ENCODE results near the gene PPP1R12C.
"Not testable (repeated sequence)": the region's sequence is repeated elsewhere in the genome, so short reads cannot be mapped to it uniquely, and the experiment has no call there.

The PPP1R12C gene

DNA sequence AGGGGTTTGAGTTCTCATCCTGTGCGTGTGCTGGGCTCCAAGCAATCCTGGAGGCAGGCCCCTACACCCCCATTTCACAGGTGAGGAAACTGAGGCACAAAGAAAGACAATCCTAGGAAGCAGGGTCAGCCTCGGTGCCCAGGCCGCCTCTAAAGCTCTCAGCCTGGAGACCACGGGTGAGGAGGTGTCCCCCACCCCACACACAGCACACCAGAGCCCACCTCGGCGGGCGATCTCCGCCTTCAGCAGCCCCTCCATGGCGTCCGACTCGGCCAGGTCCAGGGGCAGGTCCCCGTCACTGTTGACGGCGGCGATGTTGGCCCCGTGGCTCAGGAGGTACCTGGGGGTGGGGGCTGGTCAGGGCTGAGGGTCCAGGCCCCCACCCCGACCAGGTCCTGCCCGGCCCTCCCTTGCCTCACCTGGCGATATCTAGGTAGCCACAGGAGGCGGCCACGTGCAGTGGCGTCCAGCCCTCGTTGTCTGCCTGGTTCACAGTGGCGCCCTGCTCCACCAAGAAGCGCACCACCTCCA lies 5.1 kb downstream of the PPP1R12C start:
- DNase-seq (ENCODE audit: low read depth in 2 of 2) = no peak

DNA sequence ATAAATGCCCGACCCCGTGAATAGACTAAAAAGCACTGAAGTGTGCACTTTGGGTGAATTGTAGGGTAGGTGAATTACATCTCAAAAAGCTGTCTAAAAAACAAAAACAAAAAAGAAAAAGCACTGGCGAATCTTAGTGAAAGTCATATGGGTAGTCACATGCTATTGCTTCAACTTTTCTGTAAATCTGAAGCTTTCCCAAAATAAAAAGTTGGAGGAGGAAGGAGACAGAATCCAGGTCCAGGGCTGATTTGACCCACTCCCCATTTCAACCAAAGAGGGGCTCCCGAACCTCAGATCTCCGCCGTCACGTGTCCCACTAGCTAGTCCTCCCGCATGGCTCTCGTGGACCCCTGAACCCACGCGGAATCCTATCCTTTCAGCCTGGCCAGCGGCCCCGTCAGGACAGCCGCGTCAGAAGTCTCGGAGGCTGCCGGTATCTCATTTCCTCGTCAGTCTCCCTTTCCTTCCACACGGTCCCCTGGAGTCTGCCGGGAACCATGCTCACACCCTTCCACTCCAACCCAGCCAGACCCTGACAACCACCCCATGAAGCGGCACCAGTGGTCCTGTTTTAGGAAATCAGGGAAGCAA lies 6.1 kb downstream of the PPP1R12C start:
- DNase-seq (ENCODE audit: low read depth in 2 of 2) = no peak

DNA sequence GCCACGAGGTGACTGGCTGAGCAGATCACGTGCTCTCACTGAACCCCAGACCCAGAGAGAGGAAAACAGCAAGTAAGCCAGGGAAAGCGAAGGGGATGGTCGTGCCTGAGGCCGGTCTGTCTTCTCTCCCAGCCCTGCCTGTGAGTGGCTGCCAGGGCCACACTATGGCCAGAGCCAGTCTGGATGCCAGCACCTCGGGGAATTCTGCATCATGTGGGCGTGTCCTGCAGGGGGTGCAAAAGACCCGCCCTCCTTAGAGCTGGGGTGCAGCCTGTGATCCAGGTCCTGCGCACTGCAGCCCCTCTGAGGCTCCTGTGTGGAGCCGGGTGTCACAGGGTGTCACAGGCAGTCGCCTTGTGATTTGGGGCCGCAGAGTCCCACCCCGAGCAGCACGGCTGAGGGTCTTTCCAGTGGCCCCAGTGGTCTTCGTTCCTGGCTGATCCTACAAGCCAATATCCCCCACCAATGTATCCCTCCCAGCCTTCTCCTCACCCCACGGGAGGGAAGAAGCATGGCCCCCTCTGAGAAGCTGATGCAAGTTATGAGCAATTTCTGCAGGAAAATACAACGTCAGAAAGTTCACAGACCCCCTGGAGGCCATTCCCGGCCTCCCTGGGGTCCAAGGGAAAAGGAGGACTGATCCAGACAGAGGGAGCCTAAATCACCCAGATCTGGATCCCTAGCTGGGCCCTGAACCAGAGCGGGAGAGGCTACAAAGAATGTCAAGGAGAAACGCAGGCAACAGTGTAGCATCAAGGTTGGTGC lies 7.7 kb downstream of the PPP1R12C start:
- no peak for DNase-seq (ENCODE audit: low read depth in 2 of 2)

DNA sequence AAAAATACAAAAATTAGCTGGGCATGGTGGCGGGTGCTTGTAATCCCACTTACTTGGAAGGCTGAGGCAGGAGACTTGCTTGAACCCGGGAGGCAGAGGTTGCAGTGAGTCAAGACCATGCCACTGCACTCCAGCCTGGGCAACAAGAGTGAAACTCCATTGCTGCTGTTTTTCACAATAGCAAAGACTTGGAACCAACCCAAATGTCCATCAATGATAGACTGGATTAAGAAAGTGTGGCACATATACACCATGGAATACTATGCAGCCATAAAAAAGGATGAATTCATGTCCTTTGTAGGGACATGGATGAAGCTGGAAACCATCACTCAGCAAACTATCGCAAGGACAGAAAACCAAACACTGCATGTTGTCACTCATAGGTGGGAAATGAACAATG lies 10.2 kb downstream of the PPP1R12C start:
- DNase-seq (ENCODE audit: low read depth in 2 of 2) = not testable (repeated sequence)

DNA sequence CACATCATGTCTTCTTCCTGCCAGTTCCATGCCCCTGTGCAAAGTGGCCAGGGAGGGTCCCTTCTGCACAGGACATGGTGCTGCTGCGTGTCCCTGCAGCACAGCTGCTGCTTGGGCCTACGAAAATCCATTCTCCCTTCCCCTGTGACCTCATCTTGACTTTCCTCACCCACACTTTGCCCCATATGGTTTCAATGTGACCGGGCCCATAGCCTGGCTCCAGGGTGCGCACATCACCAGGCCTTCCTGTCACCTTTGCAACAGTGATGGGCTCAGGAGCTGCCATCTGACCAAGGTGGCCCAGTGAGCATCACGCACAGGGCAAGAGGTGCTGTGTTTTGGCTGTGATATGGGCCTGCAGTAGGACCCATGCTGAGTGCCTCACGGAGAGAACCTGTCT lies 10.8 kb downstream of the PPP1R12C start:
- no peak for DNase-seq (ENCODE audit: low read depth in 2 of 2)

DNA sequence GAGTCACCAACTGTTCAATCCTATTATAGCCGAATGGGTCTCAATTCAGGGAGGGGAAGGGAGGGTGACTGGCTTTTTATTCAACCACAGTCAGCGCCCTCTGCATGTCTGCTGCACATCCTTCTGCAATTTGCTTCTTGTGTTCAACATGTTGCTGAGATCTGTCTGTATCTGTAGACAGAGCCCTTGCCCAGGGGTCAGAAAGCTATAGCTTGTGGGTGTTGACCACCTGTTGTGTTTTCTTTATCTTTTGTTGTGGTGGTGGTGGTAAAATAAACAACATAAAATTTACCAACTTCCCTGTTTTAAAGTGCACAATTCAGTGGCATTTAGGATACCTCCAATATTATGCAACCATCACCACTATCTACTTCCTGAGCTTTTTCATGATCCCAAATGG lies 12.2 kb downstream of the PPP1R12C start:
- DNase-seq (ENCODE audit: low read depth in 2 of 2) = no peak

DNA sequence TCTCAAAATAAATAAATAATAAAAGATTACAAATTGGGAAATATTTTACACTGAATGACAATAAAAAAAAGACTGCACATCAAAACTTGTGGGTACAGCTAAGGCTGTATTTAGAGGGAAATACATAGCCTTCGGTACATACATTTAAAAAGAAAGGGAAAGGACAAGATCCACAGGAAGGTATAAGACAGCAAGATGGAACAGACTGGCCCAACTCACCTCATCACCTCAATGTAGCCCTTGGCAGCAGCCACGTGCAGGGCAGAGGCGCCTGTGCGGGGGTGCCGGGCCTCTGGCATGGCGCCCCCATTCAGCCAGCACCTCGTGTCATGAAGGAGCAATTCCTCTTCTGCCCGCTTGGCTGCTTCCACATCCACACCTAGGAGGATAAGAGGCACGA lies 14.2 kb downstream of the PPP1R12C start:
- no peak for DNase-seq (ENCODE audit: low read depth in 2 of 2)

DNA sequence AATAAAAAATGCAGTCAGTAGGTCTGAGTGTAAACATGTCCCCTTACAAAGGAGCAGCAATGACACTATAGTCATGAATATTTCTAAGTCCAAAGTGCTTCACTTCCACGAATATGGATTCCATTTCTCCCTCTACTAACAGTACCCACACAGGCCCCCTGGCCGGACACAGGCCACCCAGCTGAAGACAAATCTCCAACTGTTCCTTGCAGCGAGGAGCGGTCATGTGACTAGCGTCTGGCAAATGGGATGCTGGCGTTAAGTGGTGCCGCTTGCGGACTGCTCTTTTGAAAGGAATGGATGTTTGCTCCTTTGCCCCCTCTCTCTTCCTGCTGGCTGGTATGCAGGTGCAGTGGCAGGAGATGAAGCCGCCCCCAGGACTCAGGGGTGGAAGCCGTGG lies 16.2 kb downstream of the PPP1R12C start:
- DNase-seq (ENCODE audit: low read depth in 2 of 2) = no peak

DNA sequence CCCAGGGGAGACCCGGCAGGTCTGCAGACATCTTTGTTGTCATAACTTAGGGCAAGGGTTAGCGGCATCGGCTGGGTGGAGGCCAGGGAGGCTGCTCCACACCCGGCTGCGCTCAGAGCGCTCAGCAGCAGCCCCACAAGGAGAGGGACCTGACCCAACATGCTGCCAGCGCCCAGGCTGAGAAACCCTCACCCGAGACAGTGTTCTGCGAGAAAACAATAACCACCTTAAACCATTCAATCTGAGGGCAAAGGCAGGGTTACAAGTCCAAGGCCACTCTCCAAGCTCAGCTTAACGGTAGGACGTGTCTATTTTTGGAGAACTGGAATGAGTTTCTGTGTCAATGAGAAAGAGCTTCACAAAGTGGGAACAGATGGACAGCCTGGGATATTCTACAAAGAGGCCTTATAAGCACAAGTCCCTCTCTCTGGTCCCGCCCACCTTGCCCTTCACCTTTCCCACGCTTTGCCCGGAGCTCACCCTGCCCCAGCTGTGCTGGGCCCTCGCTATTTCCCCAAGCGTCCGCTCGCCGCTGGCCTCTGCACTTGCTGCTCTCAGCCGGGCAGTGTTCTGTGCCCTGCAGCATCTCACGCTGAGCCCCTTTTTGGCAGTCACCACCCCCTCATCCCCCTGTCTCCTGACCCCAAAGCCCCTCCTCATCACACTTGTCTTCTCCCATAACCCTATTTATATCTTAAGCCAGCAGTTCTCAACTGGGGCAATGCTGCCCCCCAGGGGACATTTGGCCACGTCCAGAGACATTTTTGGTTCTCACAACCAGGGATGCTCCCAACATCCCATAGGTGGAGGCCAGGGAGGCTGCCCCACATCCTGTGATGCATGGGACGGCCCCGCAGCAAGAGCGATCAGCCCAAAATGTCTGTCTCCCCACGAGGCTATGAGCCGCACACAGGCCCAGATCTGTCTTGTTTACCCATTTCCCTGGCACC lies 17.6 kb downstream of the PPP1R12C start:
- no peak for DNase-seq (ENCODE audit: low read depth in 2 of 2)

DNA sequence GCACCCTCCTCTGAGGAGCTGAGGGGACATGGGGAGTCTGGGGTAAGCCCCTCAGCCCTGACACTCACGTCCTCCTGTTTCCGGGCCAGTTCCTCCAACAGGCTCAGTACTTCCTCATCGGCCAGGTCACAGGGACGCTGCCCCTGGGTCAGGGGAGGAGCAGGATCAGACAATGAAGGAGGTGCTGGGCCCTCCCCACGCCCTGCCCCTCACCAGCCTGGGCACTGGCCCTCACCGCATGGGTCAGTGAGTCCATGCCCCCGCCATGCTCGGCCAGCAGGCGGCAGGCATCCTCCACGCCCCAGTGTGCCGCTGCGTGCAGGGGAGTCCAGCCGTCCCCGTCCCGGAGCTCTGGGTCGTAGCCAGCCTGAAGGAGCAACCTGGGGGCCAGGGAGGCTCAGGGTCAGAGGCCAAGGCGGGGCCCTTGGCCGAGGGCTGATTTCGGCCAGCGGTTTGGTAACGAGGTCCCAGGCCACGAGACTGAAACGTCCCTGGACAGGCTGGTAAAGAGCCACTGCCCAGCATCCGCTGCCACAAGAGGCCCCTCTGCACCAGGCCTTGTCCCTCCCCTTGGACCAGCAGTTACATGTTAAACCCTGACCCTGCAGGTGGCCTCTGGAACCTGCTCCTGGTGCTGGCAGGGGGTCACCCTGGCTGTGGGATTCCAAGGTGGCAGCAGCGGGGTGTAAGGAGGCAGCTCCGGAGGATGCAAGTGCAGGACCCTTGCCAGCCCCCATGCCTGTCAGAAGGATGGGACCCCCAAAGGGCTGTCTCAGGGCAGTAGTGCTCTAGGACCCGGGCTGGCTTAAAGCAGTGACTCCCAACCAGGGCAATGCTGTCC lies 18.5 kb downstream of the PPP1R12C start:
- DNase-seq (ENCODE audit: low read depth in 2 of 2) = no peak

DNA sequence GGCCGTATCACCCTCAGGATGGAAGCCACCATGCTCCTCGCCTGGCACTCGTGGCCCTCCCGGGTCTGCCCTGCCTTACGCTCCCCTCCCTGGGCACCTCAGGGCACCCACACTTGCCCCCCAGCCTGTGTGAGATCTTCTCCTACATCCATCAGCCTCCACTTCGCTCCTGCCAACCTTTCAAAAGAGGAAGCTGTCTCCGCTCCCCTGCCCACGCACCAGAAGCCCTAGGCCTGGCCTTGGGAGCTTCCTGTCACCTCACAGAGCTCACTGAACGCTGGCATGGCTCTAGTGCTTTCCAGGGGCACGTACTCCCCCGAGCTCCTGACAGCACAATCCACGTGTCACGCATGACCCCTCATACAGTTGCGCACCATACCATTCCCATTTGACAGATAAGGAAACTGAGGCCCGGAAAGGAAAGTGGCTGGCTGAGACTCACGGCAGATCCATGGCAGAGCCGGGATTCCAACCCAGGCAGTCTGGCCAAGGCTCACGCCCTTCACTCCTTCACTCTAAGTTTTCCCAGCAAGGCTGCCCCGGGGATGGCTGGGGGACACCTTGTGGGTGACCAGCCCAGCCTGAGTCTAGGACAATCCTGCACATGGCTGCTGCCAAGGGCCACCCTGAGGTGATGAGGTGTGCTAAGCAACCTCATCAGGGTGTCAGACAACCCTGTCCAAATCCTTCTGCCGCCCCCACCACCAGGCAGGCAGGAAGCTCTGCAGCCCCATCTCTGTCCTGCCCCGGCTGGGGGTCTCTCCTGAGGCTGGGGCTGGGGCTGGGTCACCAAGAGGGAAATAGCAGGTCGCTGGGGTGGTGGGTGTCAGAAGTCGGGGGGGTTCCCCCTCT lies 19.3 kb downstream of the PPP1R12C start:
- no peak for DNase-seq (ENCODE audit: low read depth in 2 of 2)

DNA sequence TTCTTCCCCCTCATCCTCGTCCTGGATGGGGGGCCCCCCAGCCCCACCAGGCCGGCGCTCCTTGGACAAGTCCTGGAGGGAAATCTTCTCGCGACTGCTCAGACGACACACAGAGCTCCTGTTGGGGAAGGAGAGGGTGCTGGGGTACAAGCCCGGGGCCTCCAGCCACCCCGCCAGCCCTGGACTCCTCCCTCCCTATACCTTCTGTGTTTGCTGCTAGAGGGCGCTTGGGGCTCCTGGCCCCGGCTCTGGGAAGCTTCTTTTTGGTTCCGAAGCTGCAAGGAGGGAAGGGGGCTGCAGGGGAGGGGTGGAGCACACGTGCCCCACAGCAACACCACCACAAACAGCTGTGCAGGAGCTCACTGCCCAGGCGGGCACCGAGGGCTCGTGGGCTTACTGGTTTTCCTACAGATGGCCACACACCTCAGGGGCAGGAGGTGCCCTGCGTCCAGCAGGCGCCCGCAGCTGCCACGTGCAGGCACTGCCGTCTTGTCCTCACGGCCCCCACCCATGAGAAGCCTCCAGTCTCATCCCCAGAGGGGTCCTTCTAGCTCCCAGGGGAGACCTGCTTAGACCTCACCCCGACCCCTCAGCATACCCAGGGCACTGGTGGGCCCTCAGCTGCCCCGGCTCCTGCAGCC lies 21.3 kb downstream of the PPP1R12C start:
- DNase-seq (ENCODE audit: low read depth in 2 of 2) = no peak

DNA sequence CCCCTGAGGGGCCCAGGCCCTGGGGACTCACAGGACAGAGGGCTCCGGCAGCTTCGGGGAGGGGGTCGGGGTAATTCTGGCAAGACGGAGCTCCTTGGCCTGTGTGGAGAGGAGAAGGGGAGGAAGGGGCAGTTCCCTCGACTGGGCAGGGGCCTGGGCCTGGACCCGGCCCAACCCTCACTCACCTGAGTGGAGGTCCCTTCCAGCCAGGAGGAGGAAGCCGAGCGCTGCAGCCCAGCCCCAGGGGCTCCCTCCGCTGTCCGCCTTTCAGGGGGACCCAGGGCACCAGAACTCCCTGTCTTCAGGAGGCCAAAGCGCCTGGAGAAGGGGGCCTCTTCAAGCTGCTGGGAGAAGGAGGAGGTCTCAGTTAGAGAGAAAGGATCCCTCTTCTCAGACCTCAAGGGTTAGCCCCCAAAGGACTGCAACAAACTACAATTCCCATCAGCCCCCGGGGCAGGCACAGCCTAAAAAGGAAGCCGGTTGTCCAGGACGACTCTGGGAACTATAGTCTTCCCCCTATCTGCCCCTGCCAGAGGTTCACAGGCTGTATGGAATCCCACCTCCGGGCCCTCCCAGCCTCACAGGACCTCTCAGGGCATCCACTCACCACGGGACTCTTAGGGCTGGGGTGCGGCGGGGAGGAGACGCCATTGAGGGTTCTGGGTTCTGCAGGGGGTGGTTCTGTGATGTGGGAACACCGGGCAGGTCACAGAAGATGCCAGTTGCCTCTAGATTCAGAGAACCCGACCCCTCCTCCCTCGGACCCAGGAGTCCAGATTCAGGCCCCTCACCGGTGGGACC lies 22.0 kb downstream of the PPP1R12C start:
- no peak for DNase-seq (ENCODE audit: low read depth in 2 of 2)

DNA sequence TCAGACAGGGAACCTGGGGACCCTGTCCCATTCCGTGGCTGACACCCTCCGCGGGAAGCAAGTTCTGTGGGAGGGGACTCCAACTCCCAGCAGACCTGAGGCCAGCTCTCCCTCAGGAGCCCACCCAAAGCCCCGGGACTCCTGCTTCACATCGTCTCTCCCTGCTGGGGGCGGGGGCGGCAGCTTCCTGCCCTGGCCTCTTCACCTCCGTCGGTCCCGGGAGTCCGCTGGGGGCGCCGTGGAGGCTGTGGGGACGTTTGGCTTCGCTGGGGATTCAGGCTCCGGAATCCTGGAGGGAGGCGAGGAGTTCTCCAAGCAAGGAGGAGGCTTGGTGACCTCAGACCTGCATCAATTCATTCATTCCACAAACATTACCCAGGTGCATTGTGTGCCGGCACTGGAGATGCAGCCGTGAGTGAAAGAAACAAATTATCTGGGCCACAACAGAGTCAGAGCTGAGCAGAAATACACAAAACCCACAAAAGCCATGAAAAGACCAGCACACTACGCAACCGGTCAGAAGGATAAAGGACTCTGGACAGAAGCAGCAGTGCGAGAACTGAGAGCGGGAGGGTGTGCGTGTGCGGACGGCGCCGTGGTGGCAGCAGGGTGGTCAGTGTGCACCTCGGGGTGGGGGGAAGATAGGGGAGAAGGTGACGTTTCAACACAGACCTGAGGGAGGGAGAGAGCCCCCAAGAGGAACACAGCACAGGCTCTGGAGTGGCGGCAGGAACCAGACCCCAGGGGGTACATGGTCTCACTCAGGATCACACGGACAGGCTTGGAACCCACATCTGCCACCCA lies 22.8 kb downstream of the PPP1R12C start:
- DNase-seq (ENCODE audit: low read depth in 2 of 2) = no peak

DNA sequence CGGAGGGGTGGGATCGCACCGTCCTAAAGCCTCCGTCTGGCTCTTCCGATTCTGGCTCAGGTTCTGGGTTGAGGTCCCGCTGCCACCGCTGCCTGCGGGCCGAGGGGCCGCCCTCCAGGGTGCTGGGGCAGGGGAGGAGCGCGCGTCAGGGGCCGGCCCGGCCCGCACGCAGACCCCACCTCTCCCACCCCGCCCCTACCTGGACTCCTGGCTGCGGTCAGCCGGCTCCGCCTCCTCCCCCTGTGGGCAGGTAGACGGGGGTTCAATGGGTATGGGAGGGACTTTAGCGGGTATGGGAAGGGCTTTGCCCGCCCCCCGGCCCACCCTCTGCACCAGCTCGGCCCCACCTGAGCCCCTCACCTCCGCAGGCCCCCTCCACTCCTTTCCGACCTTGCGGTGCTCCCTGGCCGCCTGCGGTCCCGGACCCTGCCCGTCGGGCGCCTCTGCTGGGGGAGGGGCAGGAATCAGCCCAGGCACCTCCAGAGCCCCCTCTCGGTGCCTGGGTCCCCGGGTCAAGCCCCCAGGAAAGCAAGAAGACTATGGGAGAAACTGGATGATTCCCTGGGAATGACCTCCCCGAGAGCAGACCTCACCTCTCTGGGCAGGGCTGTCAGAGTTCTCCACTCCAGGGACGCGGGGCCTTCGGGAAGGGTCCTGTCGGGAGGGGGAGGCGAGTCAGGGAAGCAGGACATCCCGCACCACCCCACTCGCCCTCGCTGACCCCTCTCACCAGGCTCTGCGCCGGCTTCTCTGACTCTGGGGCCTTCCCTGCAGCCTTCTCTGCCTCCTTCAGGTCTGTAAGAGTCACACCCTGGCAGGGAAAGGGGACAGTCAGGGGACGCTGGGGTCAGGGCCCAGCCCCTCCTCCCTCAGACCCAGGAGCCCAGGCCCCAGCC lies 24.8 kb downstream of the PPP1R12C start:
- no peak for DNase-seq (ENCODE audit: low read depth in 2 of 2)

DNA sequence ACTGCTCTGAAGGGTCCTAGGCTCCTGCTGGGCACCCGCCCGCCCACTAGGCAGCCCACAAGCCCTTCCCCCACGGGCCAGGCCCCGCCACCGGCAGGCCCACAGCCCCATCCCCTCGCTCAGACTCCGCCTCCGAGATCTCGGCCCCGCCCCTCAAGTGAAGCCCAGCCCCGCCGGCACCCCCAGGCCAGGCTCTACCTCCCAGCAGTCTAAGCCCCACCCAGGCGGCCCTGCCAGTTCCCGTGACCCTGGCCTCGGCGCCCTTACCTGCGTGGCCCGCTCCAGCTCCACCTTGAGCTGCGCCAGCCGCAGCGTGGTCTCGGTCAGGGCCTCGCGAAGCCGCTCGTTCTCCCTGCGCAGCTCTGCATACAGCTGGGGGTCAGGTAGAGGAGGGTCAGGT lies 25.5 kb downstream of the PPP1R12C start:
- DNase-seq (ENCODE audit: low read depth in 2 of 2) = no peak

Measured in stimulated activated CD4-positive, alpha-beta T cell treated with anti-CD3 and anti-CD28 coated beads, Interleukin-15, amount 100 ng/mL, for 48 hours (primary cell).